Urinary bladder (tissue), 4 donors: ENCODE measurements around the gene COL17A1. TPM values are rescaled to one million over a fixed set of nuclear protein-coding genes. Genes with fewer than 3 reads are reported as not detected.

Source experiments
- DNase-seq: peaks from one replicate; pipeline ENCODE4 v3.0.0-alpha.2; 2015; ENCODE audit errors: extremely low spot score
- H3K27ac ChIP-seq: one replicate; pipeline ENCODE4 v1.5.1; 2013; ENCODE audit warnings: low read depth, mild to moderate bottlenecking, moderate library complexity
- H3K36me3 ChIP-seq: one replicate; pipeline ENCODE4 v1.6.1; 2013; ENCODE audit warnings: mild to moderate bottlenecking, moderate library complexity; ENCODE audit not compliant: insufficient read depth
- H3K4me1 ChIP-seq: one replicate; pipeline ENCODE4 v1.6.1; 2013; ENCODE audit warnings: mild to moderate bottlenecking, moderate library complexity; ENCODE audit not compliant: insufficient read depth
- H3K4me3 ChIP-seq: one replicate; pipeline ENCODE4 v1.5.1; 2013; ENCODE audit warnings: low read depth, low read length
- WGBS: extraction: QIAGEN DNeasy Blood & Tissue Kit; methylation state at CpG from one replicate; pipeline ENCODE4 v1.1.7; 2013; 5-methylcytosine and 5-hydroxymethylcytosine counted together
- polyA plus RNA-seq: library from polyadenylated mRNA; stranded (reverse); fragments of 200-250 nt; gene quantifications from one replicate; pipeline ENCODE4 v1.2.3, GENCODE V29; 2013
- total RNA-seq: library from RNA; depleted of rRNA; stranded (reverse); fragments of >200 nt; gene quantifications from one replicate; pipeline ENCODE4 v1.2.3, GENCODE V29; 2014
- donor health status: healthy with polysubstance abuse.
- donor health status: healthy.

The COL17A1 gene
- total and polyA plus RNA-seq, 2 donors: 9.3 to 9.8 TPM

- no peak for DNase-seq
- no peaks in the 10 kb centered on the region for H3K4me1 ChIP-seq
- 64% methylated on average over 5 of the region's 5 CpGs for WGBS
- H3K4me3 ChIP-seq: no peak overlapping the region
- no peaks in the 10 kb centered on the region for H3K36me3 ChIP-seq
- no peak overlapping the region for H3K27ac ChIP-seq
Observed at GRCh38 chr10:104084482-104085142, 1.1 kb downstream of the COL17A1 start.

- Histone ChIP-seq H3K27ac (no peak overlapping the region), H3K4me3 (no peak overlapping the region), H3K36me3 (no peaks in the 10 kb centered on the region), H3K4me1 (no peaks in the 10 kb centered on the region)
- DNase-seq: no peak
- 61% methylated on average over 5 of the region's 5 CpGs for WGBS
Observed at GRCh38 chr10:104081998-104082397, 3.7 kb downstream of the COL17A1 start.

GRCh38 chr10:104080762-104081161 is 4.9 kb downstream of the COL17A1 start:
- WGBS: 51% methylated on average over 1 of the region's 1 CpG
- no peak overlapping the region for H3K4me3 ChIP-seq
- H3K27ac ChIP-seq: no peak overlapping the region
- no peaks in the 10 kb centered on the region for H3K36me3 ChIP-seq
- no peaks in the 10 kb centered on the region for H3K4me1 ChIP-seq
- no peak for DNase-seq

GRCh38 chr10:104077663-104078151 is 8.0 kb downstream of the COL17A1 start:
- no peak for DNase-seq
- WGBS: 76% methylated on average over 5 of the region's 5 CpGs

GRCh38 chr10:104077247-104077646 is 8.4 kb downstream of the COL17A1 start:
- no peak overlapping the region for H3K27ac ChIP-seq
- H3K4me1 ChIP-seq: no peaks in the 10 kb centered on the region
- WGBS: 42% methylated on average over 3 of the region's 3 CpGs
- DNase-seq: no peak
- no peaks in the 10 kb centered on the region for H3K36me3 ChIP-seq
- no peak overlapping the region for H3K4me3 ChIP-seq

More at GRCh38 chr10:104077663-104078151, 8.0 kb downstream of the COL17A1 start:
- H3K4me1 ChIP-seq: no peaks in the 10 kb centered on the region
- H3K27ac ChIP-seq: no peak overlapping the region
- no peak overlapping the region for H3K4me3 ChIP-seq
- no peaks in the 10 kb centered on the region for H3K36me3 ChIP-seq

- no peak for DNase-seq
- no peaks in the 10 kb centered on the region for H3K36me3 ChIP-seq
Observed at GRCh38 chr10:104076743-104077160, 8.9 kb downstream of the COL17A1 start.

GRCh38 chr10:104074505-104074904 is 11.2 kb downstream of the COL17A1 start:
- 82% methylated on average over 6 of the region's 6 CpGs for WGBS
- no peak for DNase-seq

More at GRCh38 chr10:104076743-104077160, 8.9 kb downstream of the COL17A1 start:
- 27% methylated on average over 3 of the region's 3 CpGs for WGBS
- H3K4me1 ChIP-seq: no peaks in the 10 kb centered on the region
- H3K4me3 ChIP-seq: no peak overlapping the region
- H3K27ac ChIP-seq: no peak overlapping the region

GRCh38 chr10:104072786-104073185 is 12.9 kb downstream of the COL17A1 start:
- no peak for DNase-seq
- Histone ChIP-seq H3K4me3 (no peak overlapping the region), H3K36me3 (no peaks in the 10 kb centered on the region), H3K4me1 (no peaks in the 10 kb centered on the region), H3K27ac (no peak overlapping the region)
- WGBS: 26% methylated on average over 5 of the region's 5 CpGs

More at GRCh38 chr10:104074505-104074904, 11.2 kb downstream of the COL17A1 start:
- Histone ChIP-seq H3K4me3 (no peak overlapping the region), H3K4me1 (no peaks in the 10 kb centered on the region), H3K36me3 (no peaks in the 10 kb centered on the region), H3K27ac (no peak overlapping the region)

- DNase-seq: no peak
- no peak overlapping the region for H3K4me3 ChIP-seq
- H3K36me3 ChIP-seq: no peaks in the 10 kb centered on the region
- WGBS: 47% methylated on average over 6 of the region's 6 CpGs
- no peak overlapping the region for H3K27ac ChIP-seq
- no peaks in the 10 kb centered on the region for H3K4me1 ChIP-seq
Observed at GRCh38 chr10:104069613-104070012, 16.1 kb downstream of the COL17A1 start.

GRCh38 chr10:104067525-104067924 is 18.2 kb downstream of the COL17A1 start:
- WGBS: 49% methylated on average over 12 of the region's 12 CpGs
- no peak for DNase-seq
- H3K36me3 ChIP-seq: no peaks in the 10 kb centered on the region
- H3K4me1 ChIP-seq: no peaks in the 10 kb centered on the region
- H3K4me3 ChIP-seq: no peak overlapping the region
- H3K27ac ChIP-seq: no peak overlapping the region

- 76% methylated on average over 7 of the region's 7 CpGs for WGBS
- Histone ChIP-seq H3K36me3 (no peaks in the 10 kb centered on the region), H3K4me1 (no peaks in the 10 kb centered on the region), H3K27ac (no peak overlapping the region), H3K4me3 (no peak overlapping the region)
- DNase-seq: no peak
Observed at GRCh38 chr10:104066945-104067344, 18.7 kb downstream of the COL17A1 start.

GRCh38 chr10:104065748-104066147 is 19.9 kb downstream of the COL17A1 start:
- H3K27ac ChIP-seq: no peak overlapping the region
- 91% methylated on average over 1 of the region's 1 CpG for WGBS
- no peak for DNase-seq
- no peaks in the 10 kb centered on the region for H3K4me1 ChIP-seq
- no peaks in the 10 kb centered on the region for H3K36me3 ChIP-seq
- no peak overlapping the region for H3K4me3 ChIP-seq

- WGBS: 83% methylated on average over 6 of the region's 6 CpGs
Observed at GRCh38 chr10:104061196-104061595, 24.5 kb downstream of the COL17A1 start.

GRCh38 chr10:104059364-104059763 is 26.3 kb downstream of the COL17A1 start:
- WGBS: 60% methylated on average over 4 of the region's 4 CpGs
- no peak overlapping the region for H3K27ac ChIP-seq

More at GRCh38 chr10:104061196-104061595, 24.5 kb downstream of the COL17A1 start:
- Histone ChIP-seq H3K27ac (no peak overlapping the region), H3K4me3 (no peak overlapping the region), H3K36me3 (no peaks in the 10 kb centered on the region), H3K4me1 (no peaks in the 10 kb centered on the region)
- no peak for DNase-seq

More at GRCh38 chr10:104059364-104059763, 26.3 kb downstream of the COL17A1 start:
- Histone ChIP-seq H3K4me3 (no peak overlapping the region), H3K4me1 (no peaks in the 10 kb centered on the region), H3K36me3 (no peaks in the 10 kb centered on the region)
- DNase-seq: no peak
